SU-DHL-6 (cell line): Measurements from ENCODE around the gene RTEL1.

Experiments
- CTCF ChIP-seq: fragments of 200-600 bp; sonication (generic); IDR thresholded peaks from one replicate; pipeline ENCODE4 v1.5.1; 2017; ENCODE audit warnings: antibody characterized with exemption, mild to moderate bottlenecking, low read length, moderate library complexity; ENCODE audit not compliant: insufficient read depth, poor library complexity, severe bottlenecking
- EZH2phosphoT487 ChIP-seq: fragments of 200-600 bp; sonication (generic), shearing (Covaris generic); conservative IDR thresholded peaks from 2 replicates; pipeline ENCODE4 v1.6.1; 2018; ENCODE audit warnings: mild to moderate bottlenecking, antibody characterized with exemption, low read length, moderate library complexity, mixed read lengths

DNA sequence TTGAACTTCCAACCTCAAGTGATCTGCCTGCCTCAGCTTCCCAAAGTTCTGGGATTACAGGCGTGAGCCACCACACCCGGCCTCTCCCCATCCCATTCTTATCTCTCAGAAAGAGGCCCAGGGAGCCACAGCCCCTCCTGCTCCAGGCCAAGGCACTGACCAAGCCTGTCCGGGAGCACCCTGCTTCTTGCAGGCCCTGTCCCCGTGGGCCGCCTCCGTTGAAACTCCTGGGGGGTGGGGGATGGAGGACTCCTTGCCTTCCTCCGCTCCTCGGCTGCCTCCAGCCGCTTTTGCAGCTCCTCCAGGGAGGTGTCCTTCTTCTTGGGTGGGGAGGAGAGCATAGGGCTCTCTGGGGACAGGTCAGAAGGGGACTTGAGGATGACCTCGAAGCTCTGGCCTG, 14.6 kb upstream of the RTEL1 start:
- no peak for TF ChIP-seq CTCF
- no peak for TF ChIP-seq EZH2phosphoT487
